Vagina (tissue), 2 donors: ENCODE measurements around the gene AMPD1.

Experiments used
- POLR2A ChIP-seq, 2 donors: fragments of 450-650 bp; IDR thresholded peaks; one replicate each; pipeline ENCODE4 v1.6.1; 2017; ENCODE audit warnings: antibody characterized with exemption in 2 of 2, mild to moderate bottlenecking in 2 of 2, moderate library complexity in 2 of 2
- POLR2AphosphoS5 ChIP-seq, 2 donors: sonication (generic); formaldehyde crosslinking; IDR thresholded peaks; one replicate each; pipeline ENCODE4 v1.9.0; 2017; ENCODE audit warnings: antibody characterized with exemption in 2 of 2, mild to moderate bottlenecking in 2 of 2, low read depth in 1 of 2; ENCODE audit not compliant: insufficient read depth in 1 of 2
- TF ChIP-seq, protein P1 (sequence below), 3 experiments: fragments of 450-650 bp in 2 of 3; fragments of 200-600 bp in 1 of 3; sonication (generic) in 1 of 3; IDR thresholded peaks; one replicate each; pipeline ENCODE4 v1.5.1; 2017 to 2019; ENCODE audit warnings: antibody characterized with exemption in 3 of 3, mild to moderate bottlenecking in 2 of 3, moderate library complexity in 2 of 3

DNA sequence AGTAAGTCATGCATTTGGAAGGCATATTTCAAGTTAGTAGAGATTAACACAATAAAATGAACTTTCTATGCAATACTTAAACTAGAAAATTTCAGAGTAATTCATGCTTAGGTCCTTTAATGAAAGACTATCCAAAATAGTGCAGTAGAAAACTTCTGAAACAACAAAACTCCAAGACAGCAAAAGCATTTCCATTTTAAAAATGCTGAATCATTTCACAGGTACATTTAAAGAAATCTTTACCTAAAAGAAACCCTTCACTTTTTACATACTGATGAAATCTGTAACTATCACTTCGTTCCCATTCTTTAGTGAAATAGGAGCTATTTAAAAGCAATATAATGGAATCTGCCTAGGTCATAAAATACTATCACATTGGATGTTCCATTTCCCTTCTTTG, 45.0 kb upstream of the AMPD1 start:
- TF ChIP-seq POLR2A (IDR thresholded peaks at IDR 0.05) (no peak), POLR2AphosphoS5 (IDR thresholded peaks at IDR 0.05; ENCODE audit: insufficient read depth in 1 of 2, low read depth in 1 of 2) (no peak)
- TF ChIP-seq, protein P1, sequence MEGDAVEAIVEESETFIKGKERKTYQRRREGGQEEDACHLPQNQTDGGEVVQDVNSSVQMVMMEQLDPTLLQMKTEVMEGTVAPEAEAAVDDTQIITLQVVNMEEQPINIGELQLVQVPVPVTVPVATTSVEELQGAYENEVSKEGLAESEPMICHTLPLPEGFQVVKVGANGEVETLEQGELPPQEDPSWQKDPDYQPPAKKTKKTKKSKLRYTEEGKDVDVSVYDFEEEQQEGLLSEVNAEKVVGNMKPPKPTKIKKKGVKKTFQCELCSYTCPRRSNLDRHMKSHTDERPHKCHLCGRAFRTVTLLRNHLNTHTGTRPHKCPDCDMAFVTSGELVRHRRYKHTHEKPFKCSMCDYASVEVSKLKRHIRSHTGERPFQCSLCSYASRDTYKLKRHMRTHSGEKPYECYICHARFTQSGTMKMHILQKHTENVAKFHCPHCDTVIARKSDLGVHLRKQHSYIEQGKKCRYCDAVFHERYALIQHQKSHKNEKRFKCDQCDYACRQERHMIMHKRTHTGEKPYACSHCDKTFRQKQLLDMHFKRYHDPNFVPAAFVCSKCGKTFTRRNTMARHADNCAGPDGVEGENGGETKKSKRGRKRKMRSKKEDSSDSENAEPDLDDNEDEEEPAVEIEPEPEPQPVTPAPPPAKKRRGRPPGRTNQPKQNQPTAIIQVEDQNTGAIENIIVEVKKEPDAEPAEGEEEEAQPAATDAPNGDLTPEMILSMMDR (IDR thresholded peaks at IDR 0.05): no peak
